ENCODE measurements around the gene CCDC106.

The CCDC106 gene

DNA sequence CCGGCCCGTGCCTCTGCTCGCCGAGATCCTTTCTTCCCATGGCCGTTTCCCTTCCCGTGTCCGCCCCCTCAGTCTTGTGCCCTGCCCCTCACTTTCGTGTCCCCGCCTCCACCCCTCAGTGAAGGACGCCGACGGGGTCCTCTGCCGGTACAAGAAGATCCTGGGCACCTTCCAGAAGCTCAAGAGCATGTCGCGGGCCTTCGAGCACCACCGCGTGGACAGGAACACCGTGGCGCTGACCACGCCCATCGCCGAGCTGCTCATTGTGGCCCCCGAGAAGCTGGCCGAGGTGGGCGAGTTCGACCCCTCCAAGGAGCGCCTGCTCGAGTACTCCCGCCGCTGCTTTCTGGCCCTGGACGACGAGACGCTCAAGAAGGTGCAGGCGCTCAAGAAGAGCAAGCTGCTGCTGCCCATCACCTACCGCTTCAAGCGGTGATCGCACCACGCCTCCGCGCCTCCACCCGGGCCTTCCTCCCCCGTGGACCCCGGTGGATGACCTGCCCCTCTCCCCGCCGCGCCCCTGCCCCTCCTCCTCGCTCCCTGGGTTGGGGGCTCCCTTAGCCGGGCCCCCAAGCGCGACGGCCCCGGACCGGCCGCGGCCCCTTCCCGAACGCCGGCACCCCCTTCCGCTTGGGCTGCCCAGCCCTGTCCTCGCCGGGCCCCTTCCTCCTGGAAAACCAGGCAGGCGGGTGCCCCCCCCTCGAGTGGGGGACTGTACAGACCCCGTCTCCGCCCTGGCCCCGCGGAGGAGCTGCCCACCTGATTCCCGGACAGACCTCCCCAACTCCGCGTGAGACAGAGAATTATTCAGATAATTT is 4.5 kb downstream of the CCDC106 start:
- FAIRE-seq = no peak

DNA sequence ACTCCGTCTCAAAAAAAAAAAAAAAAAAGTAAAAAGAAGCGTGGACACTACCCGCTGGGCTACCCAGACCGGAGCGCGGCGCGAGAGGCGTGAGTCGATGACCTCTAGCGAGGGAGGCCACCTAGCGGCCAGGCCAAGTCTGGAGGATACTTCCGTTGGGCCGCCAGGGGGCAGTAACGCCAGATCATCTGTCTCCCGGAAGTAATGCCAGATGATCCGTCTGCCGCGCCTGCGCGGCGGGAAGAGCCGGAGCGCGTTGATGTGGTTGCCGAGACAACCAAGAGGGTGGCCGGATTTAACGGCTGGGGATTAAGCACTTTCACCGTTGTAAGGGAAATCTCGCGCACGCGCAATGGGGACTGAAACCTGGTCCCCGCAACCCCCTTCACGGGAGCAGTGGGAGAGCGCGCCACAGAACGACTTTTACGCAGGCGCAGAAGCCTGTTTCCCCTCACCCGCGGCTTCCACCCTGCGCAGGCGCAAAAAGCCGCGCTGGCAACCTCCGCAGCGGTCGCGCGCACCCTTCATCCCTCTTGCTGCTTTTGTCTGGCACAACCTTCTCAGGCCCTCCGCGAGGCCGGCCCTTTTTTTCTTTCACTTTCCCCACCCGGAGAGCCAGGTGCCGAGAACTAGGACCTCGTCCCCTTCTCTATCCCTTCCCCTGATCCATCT is 5.8 kb downstream of the CCDC106 start:
- FAIRE-seq = no peak

DNA sequence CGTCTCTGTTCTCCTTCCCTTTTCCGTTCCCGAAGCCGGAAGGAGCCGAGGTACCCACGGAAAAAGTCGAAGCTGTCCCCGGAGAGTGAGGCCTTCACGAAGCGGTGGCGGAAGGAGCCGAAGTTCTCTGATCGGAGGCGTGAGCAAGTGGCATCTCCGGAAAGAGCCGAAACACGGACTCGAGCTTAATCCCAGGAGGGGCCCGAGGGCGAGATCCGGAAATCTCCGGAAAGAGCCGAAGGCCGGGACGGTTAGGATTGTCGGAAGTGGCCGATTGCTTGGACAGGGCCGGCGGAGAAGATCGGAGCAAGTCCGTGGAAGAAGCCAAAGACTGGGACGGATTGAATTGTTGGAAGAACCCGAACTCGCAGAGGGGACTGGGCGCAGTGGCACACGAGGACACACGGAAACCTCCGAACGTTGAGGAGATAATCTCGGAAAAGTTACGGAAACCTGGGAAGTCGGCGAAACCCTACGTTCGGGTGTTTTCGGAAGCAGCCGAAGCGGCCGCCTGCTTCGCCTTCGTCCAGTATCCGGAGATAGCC is 6.4 kb downstream of the CCDC106 start:
- peak; percentile 94 for FAIRE-seq

DNA sequence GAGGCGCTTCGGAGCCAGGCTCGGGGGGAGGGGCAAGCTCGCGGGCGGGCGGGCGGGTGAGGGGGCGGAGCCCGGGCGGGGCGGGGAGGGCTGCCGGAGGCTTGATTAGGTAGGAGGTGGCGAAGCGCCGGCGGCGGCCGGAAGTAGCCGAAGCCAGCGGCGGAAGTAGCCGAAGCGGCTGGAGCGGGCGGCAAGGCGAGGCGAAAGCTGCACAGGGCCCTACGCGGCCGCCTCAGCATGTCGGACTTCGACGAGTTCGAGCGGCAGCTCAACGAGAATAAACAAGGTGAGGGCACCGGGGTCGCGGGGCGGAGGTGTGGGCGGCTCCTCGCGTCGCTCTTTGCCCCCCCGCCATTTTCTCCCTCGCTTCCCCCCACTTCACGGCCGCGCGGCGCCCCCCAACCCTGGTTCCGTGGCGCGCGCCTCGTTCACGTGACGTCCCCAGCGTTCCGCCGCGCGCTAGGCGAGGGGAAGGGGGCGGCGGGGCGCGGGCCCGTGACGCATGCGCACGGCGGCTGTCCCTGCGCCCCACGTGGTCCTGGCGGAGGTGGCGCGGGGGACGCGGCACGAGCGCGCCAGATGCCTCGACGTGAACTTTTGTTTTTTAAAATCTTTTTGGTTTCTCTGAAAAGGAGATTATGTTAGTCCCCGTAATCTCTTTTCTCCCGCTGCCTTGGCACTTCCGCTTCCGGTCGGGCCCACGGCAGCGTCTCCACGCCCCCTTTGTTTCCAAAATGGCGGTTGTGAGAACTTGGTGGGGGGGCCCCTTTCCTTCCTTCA is 7.0 kb downstream of the CCDC106 start, which contains the start of gene U2AF2:
TSS of gene U2AF2 (plus strand) at position 168 of the 780 bp plus-strand sequence. CDS start at position 238, 70 bp downstream.
- FAIRE-seq = no peak

DNA sequence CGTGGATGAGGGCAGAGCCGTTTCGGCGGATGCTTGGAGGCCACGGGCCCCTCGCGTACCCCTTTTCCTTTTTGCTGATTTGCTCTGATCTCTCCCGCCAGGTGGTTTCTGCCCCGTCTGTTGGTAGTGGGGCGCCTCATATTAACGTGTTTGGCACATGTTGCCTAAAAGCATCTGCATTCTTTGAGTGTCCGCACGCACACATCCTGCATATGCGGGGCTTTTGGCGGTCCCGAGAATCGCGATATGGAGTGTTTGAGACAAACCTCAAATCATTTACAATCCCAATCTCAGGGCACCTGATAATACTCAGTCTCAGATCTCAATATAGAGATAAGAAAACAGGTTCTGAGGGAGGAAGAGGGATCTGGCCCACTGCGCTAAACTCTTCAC is 7.6 kb downstream of the CCDC106 start:
- FAIRE-seq = no peak

- no peak for FAIRE-seq
These were observed 8.5 kb downstream of the CCDC106 start for GRCh38 chr19:55656552-55656951.

DNA sequence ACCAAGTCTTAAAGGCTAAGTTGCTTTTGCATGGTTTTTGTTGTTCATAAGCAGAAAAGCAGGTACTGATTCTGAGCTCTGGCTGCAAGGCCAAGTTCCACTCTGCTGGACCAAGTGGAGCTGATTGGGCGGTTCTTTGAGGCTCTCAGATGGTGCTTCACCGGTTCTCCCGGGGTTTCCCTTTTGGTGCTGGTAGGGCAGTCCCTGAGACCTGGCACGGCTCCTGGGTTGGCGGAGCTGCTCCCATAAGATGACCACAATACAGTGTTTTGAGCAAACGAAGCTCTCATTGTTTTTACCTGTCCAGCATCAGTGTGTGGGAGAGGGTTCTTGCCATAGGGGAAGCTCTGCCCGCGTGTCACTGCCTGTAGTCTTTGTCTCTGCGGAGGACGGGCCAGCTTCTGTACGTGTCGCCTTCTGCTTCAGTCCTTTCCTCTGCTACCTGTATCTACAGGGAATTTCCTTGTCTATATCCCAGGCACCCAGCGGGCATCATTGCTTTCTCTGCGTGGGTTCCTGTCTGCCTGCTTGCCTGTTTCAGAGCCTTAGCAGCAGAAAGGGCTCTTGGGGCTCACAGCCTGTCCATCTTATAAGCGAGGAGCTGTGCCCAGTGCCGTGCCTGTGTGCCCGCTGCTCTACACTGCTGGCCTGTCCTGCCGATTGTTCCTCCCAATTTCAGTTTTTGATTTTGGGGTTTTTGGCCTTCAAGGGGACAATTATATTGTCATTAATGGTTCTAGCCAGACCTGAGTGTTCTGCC is 9.2 kb downstream of the CCDC106 start:
- FAIRE-seq = no peak

DNA sequence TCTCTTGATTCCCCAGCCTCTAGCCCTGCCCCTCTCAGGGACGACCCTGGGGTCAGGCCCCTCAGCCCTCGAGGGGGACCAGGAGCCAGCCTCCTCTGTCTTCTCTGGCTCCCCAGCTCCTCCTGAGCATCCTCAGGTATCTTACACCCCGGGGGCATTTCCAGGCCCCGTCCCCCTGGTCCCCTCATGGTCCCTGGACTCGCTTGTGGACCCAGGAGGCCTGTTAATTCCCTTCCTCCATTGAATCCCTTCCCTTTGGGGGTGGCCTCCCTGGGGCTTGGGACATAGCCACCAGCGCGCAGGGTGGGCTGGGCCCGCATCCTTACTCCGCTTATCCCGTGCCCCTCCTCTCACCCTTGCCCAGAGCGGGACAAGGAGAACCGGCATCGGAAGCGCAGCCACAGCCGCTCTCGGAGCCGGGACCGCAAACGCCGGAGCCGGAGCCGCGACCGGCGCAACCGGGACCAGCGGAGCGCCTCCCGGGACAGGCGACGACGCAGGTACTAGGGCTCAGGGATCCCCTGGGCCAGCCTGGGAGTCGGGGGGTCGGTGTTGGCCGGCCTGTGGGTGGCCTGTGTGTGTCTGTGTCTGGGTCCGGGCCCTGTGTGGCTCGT is 10.9 kb downstream of the CCDC106 start:
- FAIRE-seq = no peak

DNA sequence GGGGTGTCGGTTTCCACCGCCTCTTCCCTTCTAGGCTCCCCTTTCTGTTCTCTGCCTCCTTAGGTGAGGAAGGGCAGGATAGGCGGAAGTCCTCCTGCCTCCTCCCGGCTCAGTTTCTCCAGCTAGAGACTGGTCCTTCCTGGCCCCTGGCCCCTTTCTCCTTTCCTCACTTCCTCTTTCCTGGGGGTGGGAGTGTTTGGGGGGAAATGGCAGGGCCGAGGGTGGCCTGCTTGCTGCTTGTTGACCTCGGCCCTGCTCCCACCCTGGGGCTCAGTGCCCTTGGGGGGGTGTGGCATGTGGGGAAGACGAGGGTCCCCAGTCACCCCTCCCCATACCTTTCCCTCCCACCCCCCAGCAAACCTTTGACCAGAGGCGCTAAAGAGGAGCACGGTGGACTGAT is 11.8 kb downstream of the CCDC106 start:
- no peak for FAIRE-seq

GRCh38 chr19:55660404-55660803 is 12.4 kb downstream of the CCDC106 start:
- no peak for FAIRE-seq

DNA sequence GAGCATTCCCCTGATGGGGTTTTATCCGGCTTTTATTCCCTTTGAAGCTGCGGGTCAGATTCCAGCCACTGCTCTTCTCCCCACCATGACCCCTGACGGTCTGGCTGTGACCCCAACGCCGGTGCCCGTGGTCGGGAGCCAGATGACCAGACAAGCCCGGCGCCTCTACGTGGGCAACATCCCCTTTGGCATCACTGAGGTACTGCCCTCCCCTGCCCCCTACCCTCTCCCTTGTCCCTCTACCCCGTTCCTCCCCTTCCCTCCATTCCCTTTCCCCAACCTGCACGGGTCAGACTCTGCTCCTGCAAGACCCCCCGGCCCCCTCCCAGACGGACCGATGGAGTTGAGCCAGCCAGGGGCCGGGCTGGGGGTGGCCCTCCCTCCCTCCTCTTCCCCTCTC is 13.0 kb downstream of the CCDC106 start:
- no peak for FAIRE-seq

GRCh38 chr19:55661826-55662225 is 13.8 kb downstream of the CCDC106 start:
- FAIRE-seq = no peak

GRCh38 chr19:55663846-55664536 is 16.0 kb downstream of the CCDC106 start:
- no peak for FAIRE-seq

GRCh38 chr19:55666343-55667005 is 18.5 kb downstream of the CCDC106 start:
- no peak for FAIRE-seq

DNA sequence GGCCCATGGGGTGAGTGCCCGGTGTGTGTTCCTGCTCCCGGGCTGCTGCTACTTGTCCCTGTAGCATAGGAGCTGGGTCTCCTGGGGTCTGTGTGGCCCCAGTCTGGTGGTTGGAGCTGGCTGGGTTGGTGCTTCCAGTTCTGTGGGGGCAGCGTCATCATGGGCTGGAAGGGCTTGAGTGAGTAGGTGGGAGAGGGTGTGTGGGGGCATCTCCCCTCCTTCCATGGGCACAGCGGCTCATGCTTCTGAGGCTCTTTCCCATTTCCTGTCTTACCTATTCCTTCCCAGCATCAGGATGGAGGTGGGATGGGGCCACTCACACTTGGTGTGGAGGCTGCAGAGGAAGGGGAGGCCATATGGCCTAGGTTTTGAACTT is 19.0 kb downstream of the CCDC106 start:
- no peak for FAIRE-seq

DNA sequence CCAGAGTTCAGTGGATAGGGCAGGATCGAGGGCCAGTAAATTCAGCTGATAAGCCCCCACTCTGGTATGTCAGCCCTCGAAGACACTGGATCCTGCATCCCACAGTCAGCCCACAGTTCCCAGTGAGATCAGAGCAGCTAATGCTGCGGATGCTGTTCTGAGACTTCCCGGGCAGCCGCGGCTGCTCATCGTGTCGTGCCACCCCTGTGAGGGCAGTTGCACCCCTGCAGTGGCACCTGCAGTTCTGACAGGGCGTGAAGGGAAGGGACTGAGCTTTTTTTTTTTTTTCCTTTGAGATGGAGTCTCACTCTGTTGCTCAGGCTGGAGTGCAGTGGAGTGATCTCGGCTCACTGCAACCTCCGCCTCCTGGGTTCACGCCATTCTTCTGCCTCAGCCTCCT is 19.5 kb downstream of the CCDC106 start:
- FAIRE-seq = no peak

DNA sequence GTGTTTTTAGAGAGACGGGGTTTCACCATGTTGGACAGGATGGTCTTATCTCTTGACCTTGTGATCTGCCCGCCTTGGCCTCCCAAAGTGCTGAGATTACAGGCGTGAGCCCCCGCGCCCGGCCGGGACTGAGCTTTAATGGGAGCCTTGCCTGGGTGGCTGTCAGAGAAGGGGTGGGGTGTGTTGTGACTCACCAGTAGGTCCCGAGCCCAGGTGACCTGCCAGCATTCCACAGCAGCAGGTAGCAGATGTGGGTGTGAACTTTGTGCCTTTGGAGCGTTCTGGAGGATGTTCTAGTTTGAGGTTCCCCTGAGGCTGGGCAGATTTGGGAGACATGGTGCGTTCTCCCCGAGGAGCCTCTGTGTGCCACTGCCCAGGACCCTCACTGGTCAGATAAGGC is 19.9 kb downstream of the CCDC106 start:
- no peak for FAIRE-seq

DNA sequence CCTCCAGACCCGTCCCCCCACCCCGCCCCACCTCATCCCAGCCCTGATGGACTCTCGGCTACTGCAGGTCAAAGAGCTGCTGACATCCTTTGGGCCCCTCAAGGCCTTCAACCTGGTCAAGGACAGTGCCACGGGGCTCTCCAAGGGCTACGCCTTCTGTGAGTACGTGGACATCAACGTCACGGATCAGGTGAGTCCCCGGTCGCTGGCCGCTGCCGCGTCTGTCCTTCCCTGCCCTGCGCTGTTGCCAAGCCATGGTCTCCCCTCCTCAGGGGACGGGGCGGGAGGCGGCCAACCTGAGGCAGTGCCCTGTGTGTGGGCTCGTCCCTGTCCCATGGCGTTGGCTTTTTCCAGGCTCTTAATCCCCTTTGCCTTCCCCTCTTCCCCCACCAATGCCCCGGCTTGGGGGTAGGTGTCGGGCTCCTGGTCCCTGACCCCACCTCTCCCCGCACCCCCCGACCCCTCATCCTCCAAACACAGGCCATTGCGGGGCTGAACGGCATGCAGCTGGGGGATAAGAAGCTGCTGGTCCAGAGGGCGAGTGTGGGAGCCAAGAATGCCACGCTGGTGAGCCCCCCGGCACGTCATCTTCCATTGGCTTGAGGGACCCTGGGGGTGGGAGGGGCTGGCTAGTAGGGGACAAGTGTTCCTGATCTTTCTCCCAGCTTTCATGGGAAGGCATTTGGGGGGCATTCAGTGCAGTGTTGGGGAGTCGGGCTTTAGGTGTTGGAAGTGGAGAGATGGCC is 20.8 kb downstream of the CCDC106 start:
- FAIRE-seq = no peak

- FAIRE-seq = no peak
These were observed 21.6 kb downstream of the CCDC106 start for GRCh38 chr19:55669418-55670279.

Measured in colon (tissue), 2 donors.